ENCODE measurements around the gene PRR20G.
"Not testable (repeated sequence)": the region's sequence is repeated elsewhere in the genome, so short reads cannot be mapped to it uniquely, and the experiment has no call there.

The PRR20G gene

DNA sequence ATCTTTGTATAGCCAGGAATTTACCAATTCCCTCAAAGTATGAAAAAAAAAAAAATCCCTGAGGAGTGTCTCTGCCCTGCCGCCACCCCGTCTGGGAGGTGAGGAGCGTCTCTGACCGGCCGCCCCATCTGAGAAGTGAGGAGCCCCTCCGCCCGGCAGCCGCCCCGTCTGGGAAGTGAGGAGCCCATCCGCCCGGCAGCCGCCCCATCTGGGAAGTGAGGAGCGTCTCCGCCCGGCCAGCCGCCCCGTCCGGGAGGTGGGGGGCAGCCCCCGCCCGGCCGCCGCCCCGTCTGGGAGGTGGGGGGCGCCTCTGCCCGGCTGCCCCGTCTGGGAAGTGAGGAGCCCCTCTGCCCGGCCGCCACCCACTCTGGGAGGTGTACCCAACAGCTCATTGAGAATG lies 21.0 kb upstream of the PRR20G start:
- H3K36me3 Mint-ChIP-seq, H3K27ac Mint-ChIP-seq, H3K27me3 Mint-ChIP-seq, CTCF ChIA-PET, H3K9me3 Mint-ChIP-seq, H3K4me3 Mint-ChIP-seq, DNase-seq, H3K4me1 Mint-ChIP-seq: not testable (repeated sequence)

DNA sequence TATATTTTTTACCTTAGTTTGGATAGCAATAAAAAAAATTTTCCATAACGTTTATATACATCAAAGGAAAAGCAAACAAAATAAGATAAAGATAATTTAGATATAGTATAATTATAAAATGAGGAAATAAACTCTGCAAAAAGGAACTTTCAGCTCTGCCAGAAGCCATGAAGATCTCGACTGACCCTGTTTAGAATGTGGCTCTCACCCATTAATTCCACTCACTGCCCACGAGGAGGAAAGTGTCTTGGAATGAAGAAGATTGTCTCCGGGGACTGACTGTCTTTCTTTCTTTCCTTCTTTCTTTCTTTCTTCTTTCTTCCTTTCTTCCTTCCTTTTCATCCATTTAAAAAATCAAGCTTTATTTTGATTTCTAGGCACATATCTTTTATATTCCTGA lies 20.1 kb upstream of the PRR20G start:
- CTCF ChIA-PET: no interaction called here
- Mint-ChIP-seq H3K27me3 (peaks cover 6% of the 10 kb centered on the region), H3K4me3 (no peak overlapping the region), H3K4me1 (no peaks in the 10 kb centered on the region), H3K27ac (no peak overlapping the region), H3K9me3 (no peaks in the 10 kb centered on the region), H3K36me3 (no peaks in the 10 kb centered on the region)
- DNase-seq: no peak

DNA sequence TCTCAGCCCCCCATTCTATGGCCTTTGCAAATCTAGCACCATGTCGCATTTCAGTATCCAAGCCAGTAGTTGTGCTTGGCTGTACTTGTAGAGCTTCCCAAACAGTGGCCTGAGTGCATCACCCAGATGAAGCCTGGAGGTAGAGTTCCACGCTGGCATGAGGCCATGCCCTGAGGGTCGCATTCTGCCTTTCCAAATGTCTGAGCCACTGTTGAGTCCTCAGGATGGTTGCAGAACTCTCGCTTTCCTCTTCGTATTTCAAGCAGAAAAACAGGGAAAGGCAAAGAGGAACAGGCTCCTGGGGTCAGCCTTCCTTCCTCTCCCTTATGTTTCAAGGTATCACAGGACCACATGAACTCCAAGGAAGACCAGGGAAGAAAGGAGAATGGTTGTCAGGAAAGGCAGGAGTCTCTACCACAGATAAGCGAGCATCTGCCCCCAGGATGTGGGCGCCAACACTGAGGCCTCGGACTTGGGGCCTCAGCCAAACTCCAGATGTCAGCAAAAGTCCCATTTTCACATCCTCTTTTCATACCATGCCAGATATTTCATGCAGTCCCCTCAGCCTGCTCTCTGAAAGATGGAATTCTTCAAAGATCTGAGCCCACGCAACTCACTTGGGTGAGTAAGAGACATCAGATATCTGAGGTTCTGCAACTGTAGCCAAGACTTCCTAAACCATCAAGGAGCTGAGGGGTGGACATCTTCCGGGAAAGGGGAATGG lies 19.4 kb upstream of the PRR20G start:
- DNase-seq: no peak
- CTCF ChIA-PET: no interaction called here
- Mint-ChIP-seq H3K4me3 (no peak overlapping the region), H3K27me3 (peaks cover 6% of the 10 kb centered on the region), H3K27ac (no peak overlapping the region), H3K4me1 (no peaks in the 10 kb centered on the region), H3K36me3 (no peaks in the 10 kb centered on the region), H3K9me3 (no peaks in the 10 kb centered on the region)

DNA sequence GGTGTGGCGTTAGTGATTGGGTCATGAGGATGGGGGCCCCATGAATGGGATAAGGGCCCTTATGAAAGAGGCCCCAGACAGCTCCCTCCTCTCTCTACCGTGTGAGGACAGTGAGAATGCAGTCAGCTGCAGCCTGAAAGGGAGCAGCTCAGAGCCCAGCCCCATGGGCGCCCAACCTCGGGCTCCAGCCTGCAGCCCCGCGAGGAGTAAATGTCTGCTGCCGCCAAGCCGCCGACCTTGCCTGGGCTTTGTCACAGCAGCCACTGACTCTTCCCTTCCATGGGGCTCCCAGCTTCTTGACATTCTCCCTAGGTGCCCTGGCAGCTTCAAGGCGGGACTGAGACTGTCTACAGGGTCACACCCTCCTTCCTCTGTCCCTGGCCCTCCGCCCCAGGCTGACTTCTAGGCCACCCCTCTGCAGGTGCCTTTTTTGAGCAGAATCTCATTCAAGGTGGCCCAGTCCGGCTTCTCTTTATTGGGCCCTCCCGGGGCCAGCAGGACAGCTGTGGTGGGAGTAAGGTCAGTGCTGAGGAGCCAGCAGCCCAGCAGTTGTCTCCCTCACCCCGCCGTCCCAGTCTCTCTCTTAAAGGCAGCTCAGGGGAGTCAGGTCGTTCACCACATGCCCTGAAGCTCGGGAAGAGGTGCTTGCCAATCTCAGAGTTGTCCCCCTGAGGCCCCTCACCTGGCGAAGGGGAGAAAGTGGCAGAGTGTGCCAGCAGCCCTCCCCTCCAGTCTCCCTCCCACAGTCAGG lies 18.7 kb upstream of the PRR20G start:
- Mint-ChIP-seq H3K36me3 (no peaks in the 10 kb centered on the region), H3K9me3 (no peaks in the 10 kb centered on the region), H3K27ac (no peak overlapping the region), H3K4me1 (no peaks in the 10 kb centered on the region), H3K27me3 (peaks cover 6% of the 10 kb centered on the region), H3K4me3 (no peak overlapping the region)
- DNase-seq: no peak
- CTCF ChIA-PET: no interaction called here

DNA sequence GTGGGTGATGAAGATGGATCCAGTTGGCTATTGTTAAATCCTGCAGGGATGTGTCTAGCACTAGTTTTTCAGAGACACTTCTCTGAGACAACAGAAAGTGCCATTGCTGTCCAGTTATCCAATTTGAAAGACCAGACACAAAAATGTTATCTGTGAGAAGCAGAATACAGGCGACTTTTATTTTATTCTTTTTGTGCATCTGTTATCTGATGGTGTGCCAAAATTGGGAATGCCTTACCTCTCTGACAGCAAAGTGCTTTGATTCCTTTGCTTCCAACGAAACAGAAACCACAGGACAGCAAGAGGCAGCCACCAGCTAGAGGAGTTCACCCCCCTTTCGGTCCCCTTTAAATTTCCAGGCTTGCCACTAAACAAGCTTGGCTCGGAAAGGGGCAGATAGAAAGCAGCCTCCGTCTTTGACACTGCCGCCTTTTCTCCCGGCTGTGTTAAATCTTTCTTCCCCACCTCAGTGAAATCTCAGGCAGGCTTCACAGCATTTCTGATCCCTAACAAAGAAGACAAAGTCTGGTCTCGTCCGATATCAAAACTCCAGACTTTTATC lies 17.7 kb upstream of the PRR20G start:
- DNase-seq: no peak
- CTCF ChIA-PET: no interaction called here

DNA sequence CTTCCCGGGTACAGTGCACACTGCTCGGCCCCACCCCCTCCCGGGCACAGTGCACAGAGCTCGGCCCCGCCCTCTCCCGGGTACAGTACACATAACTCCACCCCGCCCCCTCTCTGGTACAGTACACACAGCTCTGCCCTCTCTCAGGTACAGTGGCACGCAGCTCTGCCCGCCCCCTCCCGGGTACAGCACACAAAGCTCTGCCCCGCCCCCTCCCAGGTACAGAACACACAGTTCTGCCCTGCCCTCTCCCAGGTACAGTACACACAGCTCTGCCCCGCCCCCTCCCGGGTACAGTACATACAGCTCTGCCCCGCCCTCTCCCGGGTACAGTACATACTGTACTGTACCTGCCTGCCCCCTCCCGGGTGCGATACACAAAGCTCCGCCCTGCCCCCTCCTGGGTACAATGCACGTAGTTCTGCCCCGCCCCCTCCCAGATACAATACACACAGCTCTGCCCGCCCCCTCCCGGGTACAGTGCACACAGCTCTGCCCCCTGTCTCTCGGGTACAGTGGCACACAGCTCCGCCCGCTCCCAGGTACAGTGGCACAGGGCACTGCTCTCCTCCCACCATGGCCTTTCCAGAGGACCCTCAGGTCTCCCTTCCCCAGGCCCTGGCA lies 16.4 kb upstream of the PRR20G start:
- no peak for DNase-seq
- Mint-ChIP-seq H3K27me3 (peaks cover 6% of the 10 kb centered on the region), H3K27ac (no peak overlapping the region), H3K36me3 (no peaks in the 10 kb centered on the region), H3K4me1 (no peaks in the 10 kb centered on the region), H3K9me3 (no peaks in the 10 kb centered on the region), H3K4me3 (no peak overlapping the region)
- CTCF ChIA-PET: interaction anchor here (1.6 kb wide), 1 partner anchor 15 kb away, joined by 3 read pairs; no protein-coding TSS in a partner anchor

More for the DNA sequence above, 17.7 kb upstream of the PRR20G start:
- Mint-ChIP-seq H3K27me3 (peaks cover 6% of the 10 kb centered on the region), H3K27ac (no peak overlapping the region), H3K4me1 (no peaks in the 10 kb centered on the region), H3K4me3 (no peak overlapping the region), H3K36me3 (no peaks in the 10 kb centered on the region), H3K9me3 (no peaks in the 10 kb centered on the region)

DNA sequence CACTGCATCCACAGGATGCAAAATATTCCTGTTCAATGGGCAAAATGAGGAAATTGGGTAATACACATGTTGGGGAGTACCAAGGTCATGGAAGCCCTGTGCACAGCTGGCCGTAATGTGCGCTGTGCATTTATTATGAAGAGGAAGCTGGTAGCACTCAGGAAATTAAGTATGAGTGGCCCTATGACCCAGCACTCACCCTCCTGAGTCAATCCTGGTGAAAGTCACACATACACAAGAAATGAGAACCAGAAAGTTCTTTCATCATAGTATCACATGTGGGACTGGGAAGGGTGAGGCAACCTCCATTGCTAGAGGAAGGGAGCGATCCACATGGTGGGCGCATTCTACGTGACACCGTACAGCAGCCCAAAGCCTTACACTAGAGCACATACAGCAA lies 11.4 kb upstream of the PRR20G start:
- H3K4me3 Mint-ChIP-seq: no peak overlapping the region
- DNase-seq: no peak
- H3K4me1 Mint-ChIP-seq: no peaks in the 10 kb centered on the region
- no peaks in the 10 kb centered on the region for H3K36me3 Mint-ChIP-seq
- CTCF ChIA-PET: no interaction called here
- no peaks in the 10 kb centered on the region for H3K27me3 Mint-ChIP-seq
- H3K27ac Mint-ChIP-seq: no peak overlapping the region
- no peaks in the 10 kb centered on the region for H3K9me3 Mint-ChIP-seq

DNA sequence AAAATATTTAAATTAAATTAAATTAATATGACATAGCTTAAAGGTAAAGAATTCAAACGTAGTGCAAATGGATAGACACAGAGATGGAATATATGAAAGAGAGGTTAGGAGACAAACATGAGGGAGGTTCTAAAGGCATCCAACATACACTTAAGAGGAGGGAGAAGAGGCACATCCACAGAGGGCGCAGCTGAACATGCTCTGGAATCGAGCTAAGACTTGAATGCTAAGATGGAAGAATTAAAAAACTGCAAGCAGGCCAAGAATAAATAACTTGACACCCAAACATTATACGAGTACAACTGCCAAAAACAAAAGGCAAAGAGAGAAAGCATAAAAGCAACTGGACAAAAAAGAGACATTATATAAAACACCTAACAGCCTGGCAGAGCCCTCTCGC lies 9.1 kb upstream of the PRR20G start:
- DNase-seq: no peak
- Mint-ChIP-seq H3K27me3 (no peaks in the 10 kb centered on the region), H3K4me3 (no peak overlapping the region), H3K27ac (no peak overlapping the region), H3K4me1 (no peaks in the 10 kb centered on the region), H3K9me3 (no peaks in the 10 kb centered on the region), H3K36me3 (no peaks in the 10 kb centered on the region)
- CTCF ChIA-PET: no interaction called here

DNA sequence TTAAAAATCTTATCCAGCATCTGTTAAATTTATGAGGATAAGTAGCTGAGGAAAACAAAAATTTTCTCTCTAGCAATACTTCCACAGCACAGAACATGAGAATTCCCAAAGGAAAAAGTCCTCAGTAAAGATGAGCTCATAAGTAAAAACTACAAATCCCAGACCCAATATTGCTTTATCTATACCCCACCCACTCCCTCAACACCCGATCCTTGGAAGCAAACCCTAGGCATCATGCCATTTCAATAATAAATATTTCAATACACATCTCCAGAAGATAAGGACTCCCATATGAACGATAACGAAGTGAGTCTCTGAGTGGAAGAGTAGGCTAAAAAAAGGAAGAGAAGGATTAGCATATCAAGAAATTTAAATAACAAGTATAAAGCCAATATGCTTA lies 8.3 kb upstream of the PRR20G start:
- Mint-ChIP-seq H3K27ac (no peak overlapping the region), H3K36me3 (no peaks in the 10 kb centered on the region), H3K27me3 (no peaks in the 10 kb centered on the region), H3K9me3 (no peaks in the 10 kb centered on the region), H3K4me3 (no peak overlapping the region), H3K4me1 (no peaks in the 10 kb centered on the region)
- no peak for DNase-seq
- CTCF ChIA-PET: no interaction called here

DNA sequence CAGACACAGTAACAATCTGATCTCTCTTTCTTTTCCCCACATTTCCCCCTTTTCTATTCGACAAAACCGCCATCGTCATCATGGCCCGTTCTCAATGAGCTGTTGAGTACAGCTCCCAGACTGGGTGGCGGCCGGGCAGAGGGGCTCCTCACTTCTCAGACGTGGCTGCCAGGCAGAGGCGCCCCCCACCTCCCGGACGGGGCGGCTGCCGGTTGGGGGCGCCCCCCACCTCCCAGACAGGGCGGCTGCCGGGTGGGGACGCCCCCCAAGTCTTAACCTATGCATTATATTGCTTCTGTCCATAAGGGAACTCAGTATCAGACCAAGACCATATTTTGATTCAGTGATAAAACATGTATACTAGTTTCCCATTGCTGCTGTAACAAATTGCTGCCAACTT lies 5.8 kb upstream of the PRR20G start:
- H3K27me3 Mint-ChIP-seq, H3K4me1 Mint-ChIP-seq, H3K27ac Mint-ChIP-seq, CTCF ChIA-PET, H3K9me3 Mint-ChIP-seq, H3K36me3 Mint-ChIP-seq, DNase-seq, H3K4me3 Mint-ChIP-seq: not testable (repeated sequence)

DNA sequence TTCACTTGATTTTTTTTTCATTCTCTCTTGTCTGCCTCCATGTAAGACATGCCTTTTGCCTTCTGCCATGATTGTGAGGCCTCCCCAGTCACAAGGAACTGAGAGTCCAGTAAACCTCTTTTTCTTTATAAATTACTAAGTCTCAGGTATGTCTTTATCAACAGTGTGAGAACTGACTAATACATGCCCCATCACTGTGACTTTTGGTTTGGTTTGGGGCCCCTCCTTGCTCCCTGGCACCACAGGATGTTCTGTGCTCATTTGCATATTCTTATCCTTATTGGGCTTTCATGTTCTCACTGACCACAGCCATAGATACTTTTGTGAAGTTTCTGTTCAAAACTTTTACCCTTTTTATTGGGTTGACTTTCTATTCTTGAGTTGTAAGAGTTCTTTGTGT lies 3.8 kb upstream of the PRR20G start:
- Mint-ChIP-seq H3K36me3 (no peaks in the 10 kb centered on the region), H3K27ac (no peak overlapping the region), H3K4me1 (no peaks in the 10 kb centered on the region), H3K9me3 (peaks cover 7% of the 10 kb centered on the region), H3K4me3 (no peak overlapping the region), H3K27me3 (no peaks in the 10 kb centered on the region)
- CTCF ChIA-PET: no interaction called here
- no peak for DNase-seq

DNA sequence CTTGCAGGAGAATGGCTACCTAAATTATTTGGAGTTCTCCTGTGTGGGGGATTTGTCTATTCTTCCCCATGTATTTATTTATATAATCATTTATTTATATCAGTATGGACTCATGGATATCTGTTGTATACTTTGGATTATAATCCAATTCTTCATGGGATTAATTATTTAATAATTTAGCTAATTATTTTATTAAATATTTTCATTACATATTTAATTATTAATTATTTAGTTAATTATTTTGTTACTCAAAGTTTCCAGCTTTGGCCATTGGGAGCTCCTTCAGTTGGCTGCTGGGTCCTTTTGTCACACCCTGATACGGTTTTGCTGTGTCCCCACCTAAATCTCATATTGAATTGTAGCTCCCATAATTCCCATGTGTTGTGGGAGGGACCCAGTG lies 3.3 kb upstream of the PRR20G start:
- no peaks in the 10 kb centered on the region for H3K27me3 Mint-ChIP-seq
- no peaks in the 10 kb centered on the region for H3K4me1 Mint-ChIP-seq
- H3K36me3 Mint-ChIP-seq: no peaks in the 10 kb centered on the region
- peaks cover 7% of the 10 kb centered on the region for H3K9me3 Mint-ChIP-seq
- no peak overlapping the region for H3K4me3 Mint-ChIP-seq
- DNase-seq: no peak
- no peak overlapping the region for H3K27ac Mint-ChIP-seq
- CTCF ChIA-PET: no interaction called here

DNA sequence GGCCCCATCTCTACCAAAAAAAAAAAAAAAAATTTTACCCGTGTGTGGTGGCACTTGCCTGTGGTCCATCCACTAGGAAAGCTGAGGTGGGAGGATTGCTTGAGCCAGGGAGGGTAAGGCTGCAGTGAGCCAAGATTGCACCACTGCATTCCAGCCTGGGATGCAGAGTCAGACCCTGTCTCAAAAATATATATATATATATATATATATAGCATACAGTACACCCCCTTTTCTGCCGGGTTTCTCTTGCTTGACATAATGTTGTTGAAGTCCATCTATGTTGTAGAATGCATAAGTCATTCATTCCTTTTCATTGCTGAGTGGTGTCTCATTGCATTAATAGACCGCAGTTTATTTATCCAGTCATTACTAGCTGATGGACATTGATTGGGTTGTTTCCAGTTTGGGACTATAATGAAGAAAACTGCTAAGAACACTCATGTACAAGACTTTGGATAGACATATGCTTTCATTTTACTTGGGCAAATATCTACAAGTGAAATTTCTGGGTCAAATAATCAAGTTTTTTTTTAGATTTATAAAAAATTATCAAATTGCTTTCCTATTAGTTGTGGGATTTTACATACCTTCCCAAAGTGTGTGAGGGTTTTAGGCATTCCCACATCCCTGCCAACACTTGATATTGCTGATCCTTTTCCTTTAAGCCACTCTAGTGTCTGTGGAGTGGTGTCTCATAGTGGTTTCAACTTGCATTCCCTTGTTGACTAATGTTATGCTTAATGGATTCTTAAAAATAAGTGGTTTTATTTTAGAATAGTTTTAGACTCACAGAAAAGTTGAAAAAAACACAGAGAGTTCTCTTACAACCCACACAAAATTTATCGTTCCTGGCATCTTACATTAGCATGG lies 2.1 kb upstream of the PRR20G start:
- Mint-ChIP-seq H3K27me3 (no peaks in the 10 kb centered on the region), H3K4me1 (no peaks in the 10 kb centered on the region), H3K27ac (no peak overlapping the region), H3K36me3 (no peaks in the 10 kb centered on the region), H3K9me3 (peaks cover 7% of the 10 kb centered on the region), H3K4me3 (no peak overlapping the region)
- CTCF ChIA-PET: interaction anchor here (1.2 kb wide), 1 partner anchor 14 kb away, joined by 3 read pairs; no protein-coding TSS in a partner anchor
- no peak for DNase-seq
